Activated CD4-positive, alpha-beta T cell treated with anti-CD3 and anti-CD28 coated beads, Interleukin-2, Interleukin-6, amounts not matched to agents 100 ng/mL and 50 ng/mL, durations not matched to agents 16 hours and 8 hours (primary cell): ENCODE results near the gene IGSF11.

ENCODE experiments used
- DNase-seq: peaks from one replicate; pipeline ENCODE4 v3.0.0-alpha.2; 2020

IGSF11 gene

GRCh38 chr3:118863731-118864322 lies 170.8 kb downstream of the IGSF11 start:
- DNase-seq = peak; percentile 16

GRCh38 chr3:118859950-118860349 lies 174.7 kb downstream of the IGSF11 start:
- no peak for DNase-seq

GRCh38 chr3:118851466-118852193 lies 183.0 kb downstream of the IGSF11 start:
- peak; percentile 24 for DNase-seq

- DNase-seq = no peak
These were observed 184.0 kb downstream of the IGSF11 start for GRCh38 chr3:118850687-118851086.
